ENCODE results near the gene CCER1.

Gene CCER1

DNA sequence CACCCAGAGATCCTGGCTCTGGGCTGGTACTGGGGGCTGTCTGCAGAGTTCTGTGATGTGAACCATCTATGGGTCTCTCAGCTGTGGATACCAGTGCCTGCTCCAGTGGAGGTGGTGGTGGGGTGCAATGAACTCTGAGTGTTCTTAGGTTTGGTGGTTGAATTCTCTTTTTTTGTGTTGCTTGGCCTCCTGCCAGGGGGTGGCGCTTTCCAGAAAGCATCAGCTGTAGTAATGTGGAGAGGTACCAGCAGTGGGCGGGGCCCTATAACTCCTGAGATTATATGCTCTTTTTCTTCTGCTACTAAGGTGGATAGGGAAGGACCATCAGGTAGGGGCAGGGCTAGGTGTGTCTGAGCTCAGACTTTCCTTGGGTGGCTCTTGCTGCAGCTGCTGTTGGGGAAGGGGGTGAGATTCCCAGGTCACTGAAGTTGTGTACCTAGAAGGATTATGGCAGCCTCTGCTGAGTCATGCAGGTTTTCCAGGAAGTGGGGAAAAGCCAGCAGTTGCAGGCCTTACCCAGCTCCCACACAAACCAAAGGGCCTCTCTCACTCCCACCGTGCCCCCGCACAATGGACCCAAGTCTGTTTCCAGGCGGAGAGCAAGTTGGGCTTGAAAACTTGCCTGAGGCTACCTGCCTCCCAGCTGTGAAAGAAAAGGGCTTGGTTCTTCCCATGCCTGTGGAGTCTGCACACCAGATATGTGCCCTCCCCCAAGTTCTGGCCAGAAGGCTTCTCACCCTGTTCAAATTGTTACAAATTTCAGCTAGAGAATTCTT, 18.6 kb downstream of the CCER1 start:
- in situ Hi-C loops (cut with MboI; ENCODE audit: low sequenced_read_pairs) = loop anchor here (25.0 kb wide), 2 partner anchors 1399 to 1924 kb away; partner anchors contain the start of gene POC1B

DNA sequence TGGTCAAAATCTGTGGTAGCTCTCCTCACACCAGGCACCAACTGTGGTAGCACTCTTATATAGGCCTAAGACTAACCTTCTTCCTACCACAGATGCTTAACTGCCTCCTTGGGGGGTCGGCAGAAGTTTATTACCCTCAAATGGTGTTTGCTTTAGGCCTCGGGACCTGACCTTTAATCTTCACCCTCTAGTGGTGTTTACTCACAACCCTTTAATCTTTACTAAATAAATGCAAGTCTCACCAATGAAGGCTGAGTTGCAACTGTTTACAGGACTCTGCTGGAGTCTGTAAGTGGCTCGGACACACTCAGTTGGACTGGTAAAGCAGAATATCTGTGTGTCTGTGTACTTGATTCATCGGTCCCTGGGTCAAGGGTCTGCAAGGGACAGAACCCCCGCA, 29.4 kb downstream of the CCER1 start:
- in situ Hi-C loops (cut with MboI; ENCODE audit: low sequenced_read_pairs) = loop anchor here (25.0 kb wide), 2 partner anchors 1388 to 1913 kb away; partner anchors contain the start of gene POC1B

DNA sequence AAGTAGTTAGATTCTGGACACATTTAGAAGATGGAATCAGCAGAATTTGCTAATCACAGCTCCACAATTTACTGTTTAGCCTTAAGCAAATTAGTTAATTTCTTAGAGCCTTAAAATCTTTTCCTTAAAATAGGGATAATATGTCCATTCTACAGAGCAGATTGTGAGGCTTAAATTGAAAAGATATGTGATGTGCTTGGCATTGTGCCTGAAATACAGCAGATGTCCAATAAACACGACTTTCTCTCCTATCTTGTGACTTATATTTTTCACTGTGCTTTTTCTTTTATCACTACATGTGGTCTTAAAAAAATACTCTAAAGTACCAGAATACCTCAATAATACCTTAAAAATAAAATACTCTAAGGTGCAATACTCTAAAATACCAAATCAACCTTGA, 30.6 kb downstream of the CCER1 start:
- in situ Hi-C loops (cut with MboI; ENCODE audit: low sequenced_read_pairs) = no loop called here

DNA sequence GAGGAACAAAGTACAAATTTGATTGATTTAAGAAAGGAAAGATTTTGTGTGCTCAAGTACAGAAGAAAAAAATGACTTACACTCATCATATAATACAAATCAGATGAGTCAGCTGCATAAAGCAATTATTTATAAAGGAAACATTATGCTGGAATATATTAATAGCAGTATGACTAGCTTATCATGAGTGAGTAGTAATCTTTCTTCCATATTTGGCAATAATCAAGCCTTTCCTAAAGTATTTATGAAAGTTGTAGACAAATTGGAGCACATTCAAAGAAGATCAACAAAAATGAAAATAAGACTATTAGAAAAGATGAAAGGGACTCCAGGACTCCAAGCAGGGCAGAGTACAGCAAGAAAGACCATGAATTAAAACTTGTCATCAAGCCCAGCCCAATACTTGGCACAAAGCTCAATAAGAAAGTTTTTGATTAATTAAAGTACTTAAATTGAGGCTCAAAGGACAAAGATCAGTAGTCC, 32.8 kb downstream of the CCER1 start:
- in situ Hi-C loops (cut with MboI; ENCODE audit: low sequenced_read_pairs) = no loop called here

DNA sequence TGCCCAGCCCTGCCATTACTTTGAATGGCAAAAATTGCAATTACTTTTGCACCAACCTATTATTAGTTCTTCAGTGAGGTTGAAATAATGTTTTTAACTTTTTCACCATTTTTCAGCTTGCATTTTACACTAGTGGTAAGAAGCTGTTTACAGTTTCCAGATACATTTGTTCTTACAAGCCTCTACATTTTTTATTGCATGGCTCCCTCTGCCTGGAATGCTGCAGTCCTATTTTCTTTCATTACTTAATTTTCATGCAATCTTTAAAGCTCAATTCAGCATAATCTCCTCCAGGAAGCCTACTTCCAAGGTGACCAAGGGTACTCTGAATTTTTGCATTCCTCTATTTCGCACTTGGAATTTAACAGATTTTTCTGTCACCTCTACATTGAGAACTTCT, 33.4 kb downstream of the CCER1 start:
- in situ Hi-C loops (cut with MboI; ENCODE audit: low sequenced_read_pairs) = no loop called here

DNA sequence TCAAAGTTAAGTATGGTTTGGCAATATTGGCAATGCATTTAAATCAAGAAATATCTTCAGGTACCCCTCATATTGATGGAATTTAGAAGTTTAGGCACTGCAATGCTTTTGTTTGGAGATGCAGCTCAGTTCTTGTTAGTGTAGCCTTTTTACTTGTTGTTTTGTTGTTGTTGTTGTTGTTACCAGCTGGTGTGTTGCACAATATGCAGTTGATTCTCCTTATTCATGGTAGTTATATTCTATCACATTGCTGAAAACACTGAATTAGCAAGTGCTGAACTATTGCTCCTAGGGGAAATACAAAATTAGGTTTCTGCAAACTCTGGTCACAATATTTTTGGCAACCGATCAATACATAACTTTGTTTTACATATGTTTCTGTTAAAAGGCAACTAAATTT, 34.8 kb downstream of the CCER1 start:
- in situ Hi-C loops (cut with MboI; ENCODE audit: low sequenced_read_pairs) = no loop called here

DNA sequence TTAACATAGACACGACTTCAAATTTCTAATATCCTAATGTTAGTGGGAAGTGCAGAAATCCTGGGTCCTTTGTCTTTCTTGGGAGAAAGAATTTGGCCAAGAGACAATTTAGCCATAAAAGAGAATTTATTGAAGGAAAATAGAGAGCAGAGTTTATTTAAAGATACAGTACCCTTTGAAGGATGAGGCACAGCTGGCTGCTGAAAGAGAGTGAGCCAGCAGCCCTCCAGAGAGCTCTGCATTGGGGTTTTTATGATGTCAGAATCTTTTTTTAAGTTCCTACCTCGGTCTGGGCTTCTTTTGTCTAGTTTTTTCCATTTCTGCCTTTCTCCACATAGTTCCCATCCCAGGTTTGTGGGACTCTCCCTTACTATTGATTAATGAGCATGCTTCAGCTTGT, 37.5 kb downstream of the CCER1 start:
- in situ Hi-C loops (cut with MboI; ENCODE audit: low sequenced_read_pairs) = no loop called here

DNA sequence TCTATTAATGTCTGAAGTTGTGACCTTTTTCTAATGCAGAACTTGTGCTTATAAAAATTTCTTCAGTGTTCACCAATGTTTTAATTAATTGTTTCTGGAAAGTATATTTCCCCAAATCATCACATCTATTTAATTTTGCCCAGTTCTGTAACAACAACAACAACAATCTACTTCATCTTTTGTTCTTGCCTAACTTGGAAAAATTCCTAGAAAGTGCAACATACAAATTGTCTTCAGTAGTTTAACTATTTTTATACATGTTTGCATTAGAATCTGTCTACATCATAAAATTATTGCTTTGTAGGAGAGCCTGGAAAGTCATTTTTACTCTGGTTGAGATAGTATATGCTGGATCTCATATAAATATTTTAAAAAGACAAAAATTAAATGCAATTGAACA, 38.5 kb downstream of the CCER1 start:
- in situ Hi-C loops (cut with MboI; ENCODE audit: low sequenced_read_pairs) = no loop called here

DNA sequence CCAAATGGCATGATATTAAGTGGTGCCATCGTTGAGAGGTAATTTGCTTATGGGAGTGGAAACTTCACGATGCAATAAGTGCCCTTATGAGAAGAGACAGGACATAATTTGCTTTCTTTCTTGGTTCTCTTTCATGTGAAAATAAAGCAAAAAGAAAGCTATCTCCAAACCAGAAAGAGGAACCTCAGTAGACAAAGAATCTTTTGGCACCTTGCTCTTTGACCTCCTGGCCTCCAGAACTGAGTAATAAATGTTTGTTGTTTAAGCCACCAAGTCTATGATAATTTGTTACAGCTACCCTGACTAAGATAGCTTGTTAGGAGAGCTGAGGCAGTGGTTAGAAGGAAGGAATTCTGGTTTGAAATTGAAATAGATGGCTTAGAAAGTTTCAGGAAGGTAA, 39.6 kb downstream of the CCER1 start:
- in situ Hi-C loops (cut with MboI; ENCODE audit: low sequenced_read_pairs) = no loop called here

DNA sequence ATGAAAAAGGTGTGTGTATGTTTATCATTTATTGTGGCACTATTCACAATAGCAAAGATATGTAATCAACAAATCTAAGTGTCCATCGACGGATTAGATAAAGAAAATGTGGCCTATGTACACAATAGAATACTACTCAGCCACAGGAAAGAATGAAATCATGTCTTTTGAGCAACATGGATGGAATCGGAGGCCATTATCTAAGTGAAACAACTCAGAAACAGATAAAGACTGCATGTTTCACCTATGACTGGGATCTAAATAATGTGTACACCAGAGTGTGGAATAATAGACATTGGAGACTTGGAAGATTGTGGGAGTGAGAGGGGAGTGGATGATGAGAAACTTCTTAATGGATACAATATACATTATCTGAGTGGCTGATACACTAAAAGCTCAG, 44.0 kb downstream of the CCER1 start:
- in situ Hi-C loops (cut with MboI; ENCODE audit: low sequenced_read_pairs) = no loop called here

DNA sequence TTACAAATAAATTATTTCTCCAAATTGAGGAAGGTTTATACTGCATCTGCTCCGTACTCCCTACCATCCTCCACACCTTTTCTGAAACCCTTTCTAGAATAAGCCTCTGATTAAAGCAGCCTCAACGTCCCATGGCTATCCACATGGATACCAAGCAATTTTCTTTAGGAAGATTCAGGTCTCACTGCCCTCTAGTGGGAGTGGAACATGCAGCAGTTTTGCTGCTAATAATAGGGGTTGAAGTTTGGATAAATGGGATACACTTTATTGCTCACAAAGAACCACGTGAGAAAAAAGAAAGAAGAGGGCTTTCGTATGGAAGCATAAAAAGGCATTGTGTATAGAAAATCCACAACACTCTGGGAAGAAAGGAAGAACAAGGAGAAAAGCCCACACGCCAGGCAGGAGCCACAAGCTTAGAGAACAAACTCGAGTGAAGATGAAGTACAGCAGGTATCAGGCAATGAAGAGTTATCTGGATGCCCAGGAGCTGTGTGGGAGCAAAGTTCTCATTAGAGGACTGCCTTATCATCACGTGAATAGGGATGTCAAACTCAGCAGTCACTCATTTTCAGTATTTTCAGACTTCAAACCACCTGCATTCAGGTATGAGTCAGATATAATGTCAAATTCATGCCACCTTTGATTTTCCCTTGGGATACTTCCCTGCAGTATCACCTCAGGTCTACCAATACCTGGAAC, 45.8 kb downstream of the CCER1 start:
- in situ Hi-C loops (cut with MboI; ENCODE audit: low sequenced_read_pairs) = no loop called here

DNA sequence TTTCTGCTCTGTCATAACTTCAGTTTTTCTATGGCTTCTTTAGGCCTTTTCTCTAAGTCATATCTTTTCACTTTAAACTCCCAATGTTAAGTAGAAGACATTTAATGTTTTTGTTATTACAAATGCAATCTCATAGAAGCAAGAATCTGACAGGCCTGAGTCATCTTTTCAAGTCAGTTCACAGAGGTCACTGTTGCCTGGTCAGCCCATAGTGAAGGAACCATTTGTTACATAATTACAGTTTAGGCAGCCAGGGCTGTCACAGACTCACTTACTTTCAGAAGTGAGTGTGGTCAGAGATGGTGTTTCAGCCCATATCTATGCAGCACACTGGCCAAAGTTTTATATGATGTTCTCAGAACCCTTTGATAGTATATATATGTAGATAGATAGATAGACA, 46.5 kb downstream of the CCER1 start:
- in situ Hi-C loops (cut with MboI; ENCODE audit: low sequenced_read_pairs) = no loop called here

DNA sequence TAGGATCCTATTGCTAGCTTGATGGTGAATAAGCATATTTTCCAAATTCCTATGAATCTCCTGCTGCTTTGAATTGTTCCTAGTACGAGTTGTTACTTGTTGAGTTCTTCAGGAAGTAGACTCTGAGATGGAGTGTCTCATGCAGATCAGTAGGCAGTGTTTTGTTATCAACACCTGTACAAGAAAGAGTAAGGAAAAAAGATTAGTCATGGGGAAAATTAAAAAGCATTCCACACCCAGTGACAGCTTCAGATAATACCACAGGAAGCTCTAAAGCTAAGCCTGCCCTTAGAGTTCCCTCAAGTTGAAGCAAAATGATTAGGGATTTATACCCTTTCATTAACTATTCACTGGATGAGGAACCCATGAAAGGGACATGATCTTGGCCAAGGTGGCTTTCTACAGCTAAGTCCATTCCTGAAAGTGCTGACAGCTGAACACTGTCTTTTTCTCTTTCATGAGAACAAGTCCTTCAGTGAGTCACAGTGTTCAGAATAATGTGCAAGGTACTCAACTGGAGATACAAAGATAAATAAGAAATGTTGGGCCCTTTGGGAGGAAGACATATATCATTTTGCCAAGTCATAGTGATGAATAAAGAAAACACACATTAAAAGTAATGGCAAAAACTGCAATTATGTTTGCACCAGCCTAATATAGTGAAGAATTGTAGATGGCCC, 49.1 kb downstream of the CCER1 start:
- in situ Hi-C loops (cut with MboI; ENCODE audit: low sequenced_read_pairs) = no loop called here

DNA sequence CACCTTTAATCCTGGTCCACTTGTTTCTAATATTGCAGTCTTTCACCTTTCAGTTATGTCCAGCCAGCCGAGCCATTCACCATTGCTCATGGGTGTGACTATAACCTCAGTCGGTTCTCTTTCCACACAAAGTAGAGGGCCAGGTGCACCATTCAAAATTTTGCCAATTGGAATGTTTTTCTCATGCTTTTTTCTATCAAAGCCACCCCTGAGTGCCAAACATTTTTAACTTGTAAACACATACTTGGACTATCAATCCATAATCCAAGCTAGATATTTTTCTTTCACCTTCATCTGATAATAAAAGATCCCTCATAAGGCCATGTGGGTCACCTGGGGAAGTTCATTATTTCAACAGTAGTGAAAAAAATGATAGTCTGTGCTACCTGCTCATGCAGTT, 52.4 kb downstream of the CCER1 start:
- in situ Hi-C loops (cut with MboI; ENCODE audit: low sequenced_read_pairs) = no loop called here
